Vagina (tissue), 2 donors: ENCODE data around the gene TNS1. TPM values are rescaled to one million over a fixed set of nuclear protein-coding genes. Genes with fewer than 3 reads are reported as not detected.

ENCODE experiments used
- DNase-seq, 2 donors: peaks; one replicate each; pipeline ENCODE4 v3.0.0-alpha.2; 2017; ENCODE audit errors: extremely low spot score in 2 of 2
- H3K27ac ChIP-seq: fragments of 200-600 bp; sonication (generic); one replicate; pipeline ENCODE4 v1.5.1; 2019
- H3K27me3 ChIP-seq: fragments of 200-600 bp; sonication (generic); one replicate; pipeline ENCODE4 v1.5.1; 2019
- H3K36me3 ChIP-seq, 2 donors: fragments of 200-600 bp; sonication (generic); one replicate each; pipeline ENCODE4 v1.5.1; 2017 to 2019
- H3K4me1 ChIP-seq: fragments of 200-600 bp; sonication (generic); one replicate; pipeline ENCODE4 v1.5.1; 2019
- H3K4me3 ChIP-seq, 2 donors: fragments of 200-600 bp; sonication (generic); 1 replicate in 1 of 2; 2 replicates in 1 of 2; pipeline ENCODE4 v1.5.1; 2016 to 2019
- H3K9me3 ChIP-seq: fragments of 200-600 bp; sonication (generic); one replicate; pipeline ENCODE4 v1.5.1; 2019
- CTCF ChIP-seq, 3 experiments: fragments of 450-650 bp in 2 of 3; fragments of 200-600 bp in 1 of 3; sonication (generic) in 1 of 3; IDR thresholded peaks; one replicate each; pipeline ENCODE4 v1.5.1; 2017 to 2019; ENCODE audit warnings: antibody characterized with exemption in 3 of 3, mild to moderate bottlenecking in 2 of 3, moderate library complexity in 2 of 3
- POLR2A ChIP-seq, 2 donors: fragments of 450-650 bp; IDR thresholded peaks; one replicate each; pipeline ENCODE4 v1.6.1; 2017; ENCODE audit warnings: antibody characterized with exemption in 2 of 2, mild to moderate bottlenecking in 2 of 2, moderate library complexity in 2 of 2
- POLR2AphosphoS5 ChIP-seq, 2 donors: sonication (generic); formaldehyde crosslinking; IDR thresholded peaks; one replicate each; pipeline ENCODE4 v1.9.0; 2017; ENCODE audit warnings: antibody characterized with exemption in 2 of 2, mild to moderate bottlenecking in 2 of 2, low read depth in 1 of 2; ENCODE audit not compliant: insufficient read depth in 1 of 2
- intact Hi-C: fragments of 100-400 bp; cut with DNase I; formaldehyde crosslinking; loops from one replicate; pipeline ENCODE4 v1.15.1; 2023
- total RNA-seq: library from RNA; depleted of rRNA; stranded (reverse); fragments of >200 nt; gene quantifications from one replicate; pipeline ENCODE4 v1.2.3, GENCODE V29; 2016

The TNS1 gene
- total RNA-seq, 1 donor from 2014 or later: 216 TPM

DNA sequence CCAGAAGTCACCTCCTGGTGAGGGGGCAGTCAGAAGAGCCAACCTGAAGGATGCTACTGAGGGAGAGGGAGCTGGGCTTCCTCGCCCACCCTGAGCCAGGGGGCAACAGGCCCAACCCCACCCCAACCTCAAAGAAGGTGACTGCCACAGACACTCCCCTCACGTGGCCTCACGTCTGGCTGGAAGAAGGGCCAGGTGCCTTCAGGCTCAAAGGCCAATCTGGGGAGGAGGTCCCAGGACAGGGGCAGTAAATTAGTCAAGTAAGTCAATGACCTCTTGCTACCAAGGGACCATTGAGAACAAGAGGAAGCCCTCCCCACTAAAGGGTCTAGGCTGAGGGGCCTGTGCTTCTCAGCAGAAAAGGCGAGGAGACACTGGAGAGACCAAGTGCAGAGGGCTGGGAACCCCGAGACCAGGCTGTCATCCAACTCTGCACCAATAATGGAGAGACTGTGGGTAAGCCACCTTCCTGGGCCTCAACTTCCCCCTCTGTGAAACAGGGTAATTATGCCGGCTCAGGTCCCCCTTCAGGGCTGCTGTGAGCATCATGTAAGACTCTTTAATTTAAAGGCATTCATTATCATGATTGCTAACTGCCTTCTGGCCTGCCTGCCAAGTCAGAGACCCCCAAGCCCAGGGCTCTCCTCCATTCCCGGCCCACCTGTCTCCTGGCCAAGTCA lies 20.2 kb upstream of the TNS1 start:
- Histone ChIP-seq H3K27me3 (no peaks in the 10 kb centered on the region), H3K4me1 (peaks cover 20% of the 10 kb centered on the region), H3K27ac (no peak overlapping the region), H3K36me3 (no peaks in the 10 kb centered on the region), H3K9me3 (no peaks in the 10 kb centered on the region), H3K4me3 (no peak overlapping the region)
- TF ChIP-seq POLR2A (IDR thresholded peaks at IDR 0.05): no peak
- no peak for TF ChIP-seq POLR2AphosphoS5 (IDR thresholded peaks at IDR 0.05; ENCODE audit: insufficient read depth in 1 of 2, low read depth in 1 of 2)
- TF ChIP-seq CTCF (IDR thresholded peaks at IDR 0.05): no peak
- intact Hi-C loops: no loop called here
- DNase-seq: no peak

DNA sequence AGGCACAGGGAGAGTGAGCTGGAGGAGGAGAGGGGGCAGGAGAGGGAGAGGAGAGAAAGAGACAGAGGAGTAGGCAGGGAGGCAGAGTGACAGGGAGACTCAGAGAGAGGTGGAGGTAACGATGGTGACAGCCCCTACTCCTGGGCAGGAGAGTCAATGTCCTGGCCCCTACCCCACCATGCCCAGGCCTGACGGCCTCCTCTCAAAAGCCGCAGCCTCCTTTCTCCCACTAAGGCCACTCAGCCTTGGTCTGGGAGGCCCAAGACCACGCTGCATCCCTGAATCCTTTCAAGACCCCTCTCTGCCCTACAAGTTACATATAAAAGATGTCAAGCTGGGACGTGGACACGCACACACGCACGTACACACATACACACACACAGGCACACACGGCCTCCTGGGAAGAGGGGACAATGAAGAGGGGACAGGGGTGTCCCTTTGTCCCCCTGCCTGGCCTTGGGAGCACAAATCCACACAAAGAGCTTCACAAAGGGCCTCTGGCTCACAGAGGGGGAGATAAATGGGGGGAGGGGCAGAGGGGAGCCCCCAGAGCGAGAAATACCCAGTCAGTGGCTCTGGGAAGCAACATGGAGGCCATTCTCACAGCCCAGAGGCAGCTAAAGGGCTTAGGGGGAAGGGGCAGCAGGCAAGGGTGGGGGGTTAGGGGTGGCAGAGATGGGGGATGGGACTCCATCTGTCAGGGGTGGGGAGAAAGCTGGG lies 19.5 kb upstream of the TNS1 start:
- Histone ChIP-seq H3K4me3 (no peak overlapping the region), H3K36me3 (no peaks in the 10 kb centered on the region), H3K27ac (no peak overlapping the region), H3K27me3 (no peaks in the 10 kb centered on the region), H3K9me3 (no peaks in the 10 kb centered on the region), H3K4me1 (peaks cover 23% of the 10 kb centered on the region)
- intact Hi-C loops: no loop called here
- DNase-seq: no peak
- TF ChIP-seq CTCF (IDR thresholded peaks at IDR 0.05): no peak
- no peak for TF ChIP-seq POLR2AphosphoS5 (IDR thresholded peaks at IDR 0.05; ENCODE audit: insufficient read depth in 1 of 2, low read depth in 1 of 2)
- no peak for TF ChIP-seq POLR2A (IDR thresholded peaks at IDR 0.05)

GRCh38 chr2:218021536-218022071 lies 18.8 kb upstream of the TNS1 start:
- Histone ChIP-seq H3K4me1 (peaks cover 27% of the 10 kb centered on the region), H3K27ac (no peak overlapping the region), H3K9me3 (no peaks in the 10 kb centered on the region), H3K36me3 (no peaks in the 10 kb centered on the region), H3K27me3 (no peaks in the 10 kb centered on the region), H3K4me3 (no peak overlapping the region)
- DNase-seq: no peak
- TF ChIP-seq POLR2AphosphoS5 (IDR thresholded peaks at IDR 0.05; ENCODE audit: insufficient read depth in 1 of 2, low read depth in 1 of 2) (no peak), POLR2A (IDR thresholded peaks at IDR 0.05) (no peak), CTCF (IDR thresholded peaks at IDR 0.05) (no peak)
- intact Hi-C loops: no loop called here

GRCh38 chr2:218020966-218021535 lies 18.3 kb upstream of the TNS1 start:
- intact Hi-C loops: no loop called here
- H3K4me1 ChIP-seq: peaks cover 21% of the 10 kb centered on the region
- TF ChIP-seq POLR2A (IDR thresholded peaks at IDR 0.05): no peak
- no peak for TF ChIP-seq CTCF (IDR thresholded peaks at IDR 0.05)
- no peak for TF ChIP-seq POLR2AphosphoS5 (IDR thresholded peaks at IDR 0.05; ENCODE audit: insufficient read depth in 1 of 2, low read depth in 1 of 2)
- no peak overlapping the region for H3K27ac ChIP-seq
- no peaks in the 10 kb centered on the region for H3K9me3 ChIP-seq
- no peak for DNase-seq
- no peak overlapping the region for H3K4me3 ChIP-seq
- no peaks in the 10 kb centered on the region for H3K36me3 ChIP-seq
- no peaks in the 10 kb centered on the region for H3K27me3 ChIP-seq
